Panc1 (cell line): ENCODE measurements around the gene ZSWIM3. TPM values are rescaled to one million over a fixed set of nuclear protein-coding genes. Genes with fewer than 3 reads are reported as not detected.
A peak's percentile ranks its signal among the peaks of the same experiment; 100 is the strongest.

Experiments
- ATAC-seq: fragments of 200-7000 bp; cut with Tn5 transposase; 2 replicates; pipeline ENCODE4 v1.9.1; 2020; ENCODE audit warnings: mild to moderate bottlenecking, moderate library complexity
- BruUV-seq: library from RNA; stranded (reverse); fragments of 400-500 nt; replicated peaks from 2 replicates; lab custom pipeline; 2021; lab: Mats Ljungman, UMichigan
- CTCF ChIA-PET: fragments of 300-600 bp; sonication (Branson Sonifier 250); formaldehyde crosslinking; loops from one replicate; lab custom pipeline; 2022; ENCODE audit warnings: antibody characterized with exemption; lab: Charles Lee
- POLR2A ChIA-PET: fragments of 300-600 bp; sonication (Branson Sonifier 250); formaldehyde crosslinking; loops from one replicate; lab custom pipeline; 2022; ENCODE audit warnings: antibody characterized with exemption; lab: Charles Lee
- DNase-seq: peaks from one replicate; pipeline ENCODE4 v3.0.0-alpha.2; 2010; ENCODE audit warnings: low read depth, low spot score
- H3K27ac ChIP-seq: 2 replicates; pipeline ENCODE4 v1.5.1; 2011; ENCODE audit warnings: mild to moderate bottlenecking, low read length, inconsistent platforms
- H3K27me3 ChIP-seq: fragments of 200-500 bp; sonication (Bioruptor generic); 2 replicates; pipeline ENCODE4 v1.6.0; 2014; ENCODE audit warnings: low read length, inconsistent platforms; ENCODE audit not compliant: control insufficient read depth, insufficient read depth
- H3K36me3 ChIP-seq: fragments of 200-500 bp; sonication (Bioruptor generic); 2 replicates; pipeline ENCODE4 v1.5.1; 2014; ENCODE audit warnings: inconsistent platforms, mild to moderate bottlenecking, low read length, moderate library complexity; ENCODE audit not compliant: control insufficient read depth, insufficient read depth
- H3K4me1 ChIP-seq: 2 replicates; pipeline ENCODE4 v1.5.1; 2011; ENCODE audit warnings: inconsistent platforms, mild to moderate bottlenecking, low read length, moderate library complexity; ENCODE audit not compliant: control insufficient read depth, insufficient read depth
- H3K4me3 ChIP-seq, 2 experiments: 2 replicates each; pipeline ENCODE4 v1.5.1; 2011 to 2012; ENCODE audit warnings: low read depth in 2 of 2, low read length in 2 of 2, mild to moderate bottlenecking in 2 of 2, inconsistent platforms in 1 of 2, moderate library complexity in 1 of 2
- H3K9me3 ChIP-seq: fragments of 200-500 bp; sonication (Bioruptor generic); 2 replicates; pipeline ENCODE4 v1.5.1; 2014; ENCODE audit warnings: low read depth, mild to moderate bottlenecking, inconsistent platforms, low read length, moderate library complexity; ENCODE audit not compliant: control insufficient read depth, insufficient read depth
- POLR2AphosphoS5 ChIP-seq: IDR thresholded peaks from 2 replicates; pipeline ENCODE4 v1.6.1; 2012; ENCODE audit warnings: mild to moderate bottlenecking, low read depth, low read length, moderate library complexity
- SIN3A ChIP-seq: IDR thresholded peaks from 2 replicates; pipeline ENCODE4 v1.6.1; 2012; ENCODE audit warnings: low read depth, mild to moderate bottlenecking, low read length, moderate library complexity, borderline replicate concordance; ENCODE audit not compliant: insufficient read depth
- TCF7L2 ChIP-seq: IDR thresholded peaks from 2 replicates; pipeline ENCODE4 v1.6.1; 2011; ENCODE audit warnings: mild to moderate bottlenecking, low read depth, low read length, inconsistent platforms
- in situ Hi-C: cut with HindIII; loops from 2 replicates; pipeline ENCODE4 v1.10.0; 2016; ENCODE audit warnings: low sequenced_read_pairs, low pct_unique_long_range_greater_than_20kb
- intact Hi-C: fragments of 100-400 bp; cut with micrococcal nuclease; formaldehyde crosslinking; loops from one replicate; pipeline ENCODE4 v1.10.0; 2022; ENCODE audit not compliant: unreplicated experiment
- total RNA-seq: library from RNA; stranded (reverse); gene quantifications from one replicate; pipeline ENCODE4 v1.2.1, GENCODE V29; 2021; ENCODE audit not compliant: unreplicated experiment
- TF ChIP-seq, protein P1 (sequence below): fragments of 450-650 bp; IDR thresholded peaks from 2 replicates; pipeline ENCODE4 v1.5.1; 2017; ENCODE audit warnings: mild to moderate bottlenecking
- TF ChIP-seq, protein P2 (sequence below), 2 experiments: IDR thresholded peaks; 2 replicates each; pipeline ENCODE4 v1.6.1; 2011 to 2012; ENCODE audit warnings: low read depth in 2 of 2, control low read depth in 1 of 2, low read length in 1 of 2, mild to moderate bottlenecking in 1 of 2, moderate library complexity in 1 of 2; ENCODE audit not compliant: insufficient read depth in 1 of 2

The ZSWIM3 gene
- total RNA-seq, 1 experiment from 2014 or later: 3.6 TPM

DNA sequence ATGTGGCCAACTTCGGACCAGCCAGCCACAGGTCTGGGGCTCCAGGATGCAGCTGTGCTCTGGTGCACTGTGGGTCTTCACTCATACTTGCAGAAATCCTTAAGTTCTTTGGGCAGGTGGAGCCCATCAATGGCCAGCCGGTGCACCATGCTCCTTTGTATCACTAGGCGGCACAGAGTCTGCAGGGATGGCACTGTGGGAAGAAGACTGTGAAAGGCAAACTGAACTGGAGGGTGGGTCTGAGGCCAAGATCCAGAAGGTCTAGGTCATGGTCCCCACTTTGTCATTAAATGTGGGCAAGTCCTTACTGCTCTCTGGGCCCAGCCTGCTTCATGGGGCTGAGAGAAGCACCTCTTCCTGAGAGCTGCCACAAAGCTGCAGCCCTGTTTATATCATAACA is 31.3 kb downstream of the ZSWIM3 start:
- Histone ChIP-seq H3K36me3 (peaks cover 5% of the 10 kb centered on the region; the same call in 1 of the 2 replicates), H3K4me1 (peaks cover 16% of the 10 kb centered on the region), H3K9me3 (no peaks in the 10 kb centered on the region), H3K27me3 (no peaks in the 10 kb centered on the region), H3K4me3 (no peak overlapping the region), H3K27ac (no peak overlapping the region)
- in situ Hi-C loops: no loop called here
- TF ChIP-seq TCF7L2 (no peak), POLR2AphosphoS5 (no peak), SIN3A (no peak)
- TF ChIP-seq, protein P1, sequence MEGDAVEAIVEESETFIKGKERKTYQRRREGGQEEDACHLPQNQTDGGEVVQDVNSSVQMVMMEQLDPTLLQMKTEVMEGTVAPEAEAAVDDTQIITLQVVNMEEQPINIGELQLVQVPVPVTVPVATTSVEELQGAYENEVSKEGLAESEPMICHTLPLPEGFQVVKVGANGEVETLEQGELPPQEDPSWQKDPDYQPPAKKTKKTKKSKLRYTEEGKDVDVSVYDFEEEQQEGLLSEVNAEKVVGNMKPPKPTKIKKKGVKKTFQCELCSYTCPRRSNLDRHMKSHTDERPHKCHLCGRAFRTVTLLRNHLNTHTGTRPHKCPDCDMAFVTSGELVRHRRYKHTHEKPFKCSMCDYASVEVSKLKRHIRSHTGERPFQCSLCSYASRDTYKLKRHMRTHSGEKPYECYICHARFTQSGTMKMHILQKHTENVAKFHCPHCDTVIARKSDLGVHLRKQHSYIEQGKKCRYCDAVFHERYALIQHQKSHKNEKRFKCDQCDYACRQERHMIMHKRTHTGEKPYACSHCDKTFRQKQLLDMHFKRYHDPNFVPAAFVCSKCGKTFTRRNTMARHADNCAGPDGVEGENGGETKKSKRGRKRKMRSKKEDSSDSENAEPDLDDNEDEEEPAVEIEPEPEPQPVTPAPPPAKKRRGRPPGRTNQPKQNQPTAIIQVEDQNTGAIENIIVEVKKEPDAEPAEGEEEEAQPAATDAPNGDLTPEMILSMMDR: no peak
- TF ChIP-seq, protein P2, sequence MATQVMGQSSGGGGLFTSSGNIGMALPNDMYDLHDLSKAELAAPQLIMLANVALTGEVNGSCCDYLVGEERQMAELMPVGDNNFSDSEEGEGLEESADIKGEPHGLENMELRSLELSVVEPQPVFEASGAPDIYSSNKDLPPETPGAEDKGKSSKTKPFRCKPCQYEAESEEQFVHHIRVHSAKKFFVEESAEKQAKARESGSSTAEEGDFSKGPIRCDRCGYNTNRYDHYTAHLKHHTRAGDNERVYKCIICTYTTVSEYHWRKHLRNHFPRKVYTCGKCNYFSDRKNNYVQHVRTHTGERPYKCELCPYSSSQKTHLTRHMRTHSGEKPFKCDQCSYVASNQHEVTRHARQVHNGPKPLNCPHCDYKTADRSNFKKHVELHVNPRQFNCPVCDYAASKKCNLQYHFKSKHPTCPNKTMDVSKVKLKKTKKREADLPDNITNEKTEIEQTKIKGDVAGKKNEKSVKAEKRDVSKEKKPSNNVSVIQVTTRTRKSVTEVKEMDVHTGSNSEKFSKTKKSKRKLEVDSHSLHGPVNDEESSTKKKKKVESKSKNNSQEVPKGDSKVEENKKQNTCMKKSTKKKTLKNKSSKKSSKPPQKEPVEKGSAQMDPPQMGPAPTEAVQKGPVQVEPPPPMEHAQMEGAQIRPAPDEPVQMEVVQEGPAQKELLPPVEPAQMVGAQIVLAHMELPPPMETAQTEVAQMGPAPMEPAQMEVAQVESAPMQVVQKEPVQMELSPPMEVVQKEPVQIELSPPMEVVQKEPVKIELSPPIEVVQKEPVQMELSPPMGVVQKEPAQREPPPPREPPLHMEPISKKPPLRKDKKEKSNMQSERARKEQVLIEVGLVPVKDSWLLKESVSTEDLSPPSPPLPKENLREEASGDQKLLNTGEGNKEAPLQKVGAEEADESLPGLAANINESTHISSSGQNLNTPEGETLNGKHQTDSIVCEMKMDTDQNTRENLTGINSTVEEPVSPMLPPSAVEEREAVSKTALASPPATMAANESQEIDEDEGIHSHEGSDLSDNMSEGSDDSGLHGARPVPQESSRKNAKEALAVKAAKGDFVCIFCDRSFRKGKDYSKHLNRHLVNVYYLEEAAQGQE (IDR thresholded peaks at IDR 0.05; ENCODE audit: insufficient read depth in 1 of 2, low read depth in 2 of 2, low read length in 1 of 2): no peak
- ChIA-PET POLR2A (no interaction called here), CTCF (interaction anchor here (0.6 kb wide), 1 partner anchor 71 kb away, joined by 3 read pairs; no protein-coding TSS in a partner anchor)
- no TSS peak for BruUV-seq
- no peak for ATAC-seq
- no peak for DNase-seq
- intact Hi-C loops: no loop called here

DNA sequence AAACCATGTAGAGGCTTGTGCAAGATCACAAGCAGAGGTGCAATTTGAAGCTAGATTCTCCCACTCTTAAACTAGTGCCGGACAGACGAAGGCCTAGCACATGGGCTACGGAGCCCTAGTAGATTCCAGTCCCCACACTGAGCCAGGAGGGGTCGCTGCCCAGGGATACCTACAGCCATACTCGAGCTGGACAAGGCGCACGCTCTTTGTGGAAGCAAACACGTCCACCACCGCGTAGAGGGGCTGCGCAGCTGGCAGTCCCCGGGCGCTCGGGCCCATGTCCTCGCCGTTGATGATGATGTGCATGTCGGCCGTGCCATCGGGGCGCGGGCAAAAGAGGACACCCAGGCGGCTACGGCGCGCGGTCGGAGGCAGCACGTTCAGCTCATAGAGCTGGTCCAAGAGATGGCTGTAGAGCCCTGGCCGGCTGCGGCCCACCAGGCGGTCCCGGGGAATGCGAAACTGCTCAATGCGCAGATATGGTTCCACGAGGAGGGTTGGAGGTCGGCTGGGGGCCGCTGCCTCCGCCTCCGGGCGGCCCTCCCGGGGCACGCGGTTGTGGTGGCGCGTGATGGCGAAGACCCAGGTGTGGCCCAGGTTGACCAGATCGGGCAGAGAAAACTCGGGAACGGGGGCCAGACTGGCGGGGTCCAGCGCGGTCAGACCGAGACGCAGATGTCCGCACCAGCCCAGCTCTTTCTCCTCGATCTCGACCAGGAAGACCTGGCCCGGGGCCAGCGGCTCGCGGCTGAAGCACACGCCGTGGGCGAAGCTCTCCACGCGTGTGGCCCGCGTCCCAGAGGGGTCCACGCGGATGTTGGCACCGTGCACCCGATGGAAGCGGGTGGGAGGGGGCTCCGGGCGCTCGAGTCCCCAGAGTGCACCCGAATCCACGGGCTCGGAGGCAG is 32.9 kb downstream of the ZSWIM3 start:
- Histone ChIP-seq H3K4me3 (peak overlapping the region; percentile 68 to 74), H3K36me3 (peaks cover 3% of the 10 kb centered on the region; the same call in 1 of the 2 replicates), H3K27me3 (no peaks in the 10 kb centered on the region), H3K27ac (peak overlapping the region; percentile 81), H3K9me3 (no peaks in the 10 kb centered on the region), H3K4me1 (peaks cover 12% of the 10 kb centered on the region)
- intact Hi-C loops (no loop called here), in situ Hi-C loops (no loop called here)
- TF ChIP-seq, protein P1: peak; percentile 88
- TF ChIP-seq TCF7L2 (no peak), POLR2AphosphoS5 (no peak)
- TF ChIP-seq, protein P2 (IDR thresholded peaks at IDR 0.05; ENCODE audit: insufficient read depth in 1 of 2, low read depth in 2 of 2, low read length in 1 of 2): no peak
- BruUV-seq: no TSS peak
- CTCF ChIA-PET: interaction anchor here (0.5 to 1.6 kb wide), 6 partner anchors 9 to 1805 kb away, joined by 3 to 7 read pairs (median 4); partner anchors contain the start of gene ZSWIM1
- no peak for DNase-seq
- POLR2A ChIA-PET: interaction anchor here (1.2 kb wide), 1 partner anchor 9 kb away, joined by 6 read pairs; the partner anchor contains the start of gene ZSWIM1
- ATAC-seq: peak; percentile 81
